Suppressor macrophage treated with lipopolysaccharide for 1 hour (primary cell): ENCODE data around the gene NCBP1.

Source experiments
- DNase-seq, 3 donors: peaks; one replicate each; pipeline ENCODE4 v3.0.0-alpha.2; 2020 to 2022

Gene NCBP1

GRCh38 chr9:97625620-97626019 lies 8.0 kb upstream of the NCBP1 start:
- DNase-seq, result no peak

DNA sequence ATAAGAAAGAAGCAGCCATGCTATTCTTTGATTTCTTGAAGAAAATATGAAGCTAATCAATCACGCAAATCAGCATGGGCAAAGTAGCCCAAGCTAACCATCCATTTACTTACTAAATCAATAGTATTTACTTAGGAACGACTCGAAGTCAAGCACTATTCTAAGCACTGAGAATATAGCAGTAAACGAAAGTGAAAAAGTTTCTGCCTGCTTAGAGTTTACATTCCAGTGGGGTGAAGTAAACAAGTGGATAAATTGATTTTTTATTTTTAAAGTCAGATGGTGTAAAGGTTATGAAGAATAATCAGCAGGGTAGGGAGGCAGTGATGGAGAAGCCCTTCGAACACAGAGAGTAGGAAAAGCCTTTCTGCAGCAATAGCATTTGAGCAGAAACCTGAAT lies 6.0 kb upstream of the NCBP1 start:
- no peak for DNase-seq

GRCh38 chr9:97628668-97629067 lies 5.0 kb upstream of the NCBP1 start:
- no peak for DNase-seq

DNA sequence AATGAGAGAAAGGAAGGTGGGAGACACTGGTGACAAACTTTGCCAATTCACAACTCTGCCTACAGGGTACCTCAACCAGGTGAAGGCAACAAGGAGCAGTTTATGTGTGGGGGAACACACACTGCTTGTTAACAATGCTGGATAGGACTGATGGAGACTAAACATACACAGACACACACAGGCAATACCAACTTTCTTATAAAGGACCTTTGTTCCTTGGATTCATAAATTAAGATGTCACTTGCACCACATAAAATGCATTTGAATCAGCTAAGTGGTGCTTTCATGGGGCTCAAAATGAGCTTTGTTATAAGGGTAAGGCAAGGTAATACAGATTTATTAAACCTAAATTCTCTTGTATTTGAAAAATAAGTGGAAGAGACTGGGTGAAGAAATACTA lies 4.5 kb upstream of the NCBP1 start:
- DNase-seq, result no peak

DNA sequence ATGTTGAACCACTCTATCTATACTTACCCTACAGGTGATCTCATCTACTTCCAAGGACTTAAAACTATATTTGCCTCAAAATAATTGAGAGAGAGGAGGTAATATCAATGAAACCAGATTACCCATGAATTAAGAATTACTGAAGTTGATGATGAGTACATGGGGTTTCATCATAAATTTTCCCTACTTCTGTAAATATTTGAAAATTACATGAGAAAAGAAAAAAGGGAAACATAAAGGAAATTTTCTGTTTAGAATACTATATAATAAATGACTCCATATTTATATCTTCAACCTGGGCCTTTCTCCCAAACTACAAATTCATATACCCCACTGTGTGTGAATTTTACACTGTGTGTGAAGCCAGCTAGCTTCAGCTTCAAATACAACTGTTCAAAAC lies 3.0 kb upstream of the NCBP1 start:
- peak; percentile 15 to 70 (median 69) for DNase-seq

- peak; percentile 76 to 82 (median 78) for DNase-seq
Observed at GRCh38 chr9:97632248-97632984, 1.2 kb upstream of the NCBP1 start.

- DNase-seq, result peak in 1 of 3 donors; percentile 5
Observed at GRCh38 chr9:97633859-97634490, 354 bp downstream of the NCBP1 start.

- no peak for DNase-seq
Observed at GRCh38 chr9:97635026-97635425, 1.4 kb downstream of the NCBP1 start.

GRCh38 chr9:97636903-97637302 lies 3.3 kb downstream of the NCBP1 start:
- no peak for DNase-seq

DNA sequence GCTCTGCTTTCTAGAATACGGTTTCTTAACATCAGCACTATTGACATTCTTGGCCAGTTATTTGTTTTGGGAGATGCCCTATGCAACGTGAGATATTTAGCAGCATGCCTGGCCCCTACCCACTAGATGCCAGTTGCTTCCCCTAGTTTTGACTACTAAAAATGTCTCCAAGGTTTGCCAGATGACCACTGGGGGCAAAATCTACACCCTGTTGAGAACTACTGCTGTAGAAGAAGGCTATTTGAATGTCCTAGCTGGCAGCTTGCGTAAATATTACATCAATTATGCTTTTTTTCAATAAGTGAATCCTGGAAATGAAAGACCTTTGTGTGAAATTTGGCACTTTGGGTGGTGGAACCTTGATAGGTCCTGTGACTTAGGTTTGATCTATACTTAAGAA lies 5.0 kb downstream of the NCBP1 start:
- DNase-seq, result peak; percentile 8 to 27 (median 17)

DNA sequence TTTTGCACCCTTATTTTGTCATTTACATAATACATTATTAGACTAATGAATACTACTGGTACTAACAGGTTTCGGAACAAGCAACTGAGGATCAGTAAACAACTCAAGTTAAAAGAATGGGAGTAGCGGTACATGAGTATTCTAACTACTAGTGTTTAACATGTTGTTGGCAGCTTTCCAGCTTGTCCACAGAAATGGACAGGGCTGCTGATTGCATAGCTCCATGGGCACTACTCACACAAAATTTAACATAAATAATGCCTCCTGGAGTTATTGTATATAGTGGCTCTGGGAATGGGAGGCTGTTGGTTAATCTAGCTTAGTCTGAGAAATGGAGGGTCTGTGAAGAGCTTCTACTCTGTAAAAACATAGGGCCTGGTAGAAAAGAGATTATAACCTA lies 6.7 kb downstream of the NCBP1 start:
- DNase-seq, result no peak

GRCh38 chr9:97645720-97646119 lies 12.1 kb downstream of the NCBP1 start:
- no peak for DNase-seq

GRCh38 chr9:97647996-97648395 lies 14.4 kb downstream of the NCBP1 start:
- DNase-seq, result no peak

GRCh38 chr9:97651646-97652045 lies 18.0 kb downstream of the NCBP1 start:
- DNase-seq, result peak in 1 of 3 donors; percentile 21

- DNase-seq, result no peak
Observed at GRCh38 chr9:97658707-97659106, 25.1 kb downstream of the NCBP1 start.

GRCh38 chr9:97659771-97660170 lies 26.1 kb downstream of the NCBP1 start:
- peak; percentile 59 to 71 (median 64) for DNase-seq

DNA sequence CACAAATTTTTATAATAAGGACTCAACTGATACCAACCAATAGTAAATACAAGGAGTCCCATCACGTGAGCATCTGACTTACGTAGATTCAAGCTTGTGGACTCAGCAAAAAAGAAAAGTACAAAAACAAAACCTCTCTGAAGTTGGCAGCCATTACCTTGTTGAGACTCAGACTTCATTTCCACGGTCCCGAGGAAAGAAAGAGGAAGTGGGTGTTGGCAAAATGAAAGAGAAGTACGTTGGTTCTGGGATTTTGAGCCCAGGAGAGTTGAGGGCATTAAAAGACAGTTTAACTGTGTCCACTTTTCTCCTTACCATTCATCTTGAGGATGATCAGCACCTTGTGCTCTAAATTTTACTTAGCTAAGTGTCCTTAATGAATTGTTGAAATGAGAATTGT lies 26.7 kb downstream of the NCBP1 start:
- peak; percentile 59 to 65 (median 60) for DNase-seq

GRCh38 chr9:97660847-97661246 lies 27.2 kb downstream of the NCBP1 start:
- no peak for DNase-seq

- no peak for DNase-seq
Observed at GRCh38 chr9:97665742-97666141, 32.1 kb downstream of the NCBP1 start.

- DNase-seq, result peak; percentile 16 to 26 (median 26)
Observed at GRCh38 chr9:97666907-97667686, 33.5 kb downstream of the NCBP1 start.

- DNase-seq, result no peak
Observed at GRCh38 chr9:97668485-97668884, 34.9 kb downstream of the NCBP1 start.

DNA sequence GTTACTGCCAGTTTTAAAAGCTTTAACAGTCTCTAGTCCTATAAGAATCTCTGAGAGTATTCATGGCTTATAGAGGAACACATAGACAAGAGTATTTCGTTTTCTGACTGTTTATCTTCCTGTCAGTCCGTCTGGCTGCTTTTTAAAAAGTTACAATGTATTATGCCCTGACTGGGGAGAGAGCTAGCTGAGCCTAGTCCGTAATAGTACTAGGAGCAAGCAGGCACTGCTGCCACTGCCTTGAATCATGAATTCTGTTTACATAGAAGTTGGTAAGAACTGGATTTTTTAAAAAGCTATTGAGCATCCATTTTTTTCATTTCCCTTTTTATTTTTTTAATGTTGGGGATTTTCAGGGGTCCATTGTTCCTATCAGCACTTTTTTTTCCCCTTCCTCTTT lies 37.0 kb downstream of the NCBP1 start:
- DNase-seq, result no peak

GRCh38 chr9:97672403-97672802 lies 38.8 kb downstream of the NCBP1 start:
- DNase-seq, result no peak

- DNase-seq, result no peak
Observed at GRCh38 chr9:97673922-97674321, 40.3 kb downstream of the NCBP1 start.
